K562 (cell line): ENCODE data around the gene RAB1B. TPM values are rescaled to one million over a fixed set of nuclear protein-coding genes. Genes with fewer than 3 reads are reported as not detected.

Experiments used
- ATAC-seq: fragments of 200-7000 bp; cut with Tn5 transposase; 3 replicates; pipeline ENCODE4 v1.9.1; 2020; ENCODE audit warnings: moderate library complexity
- BruUV-seq: library from RNA; stranded (reverse); fragments of 400-500 nt; replicated peaks from 2 replicates; lab custom pipeline; 2021; lab: Mats Ljungman, UMichigan
- CTCF ChIA-PET: fragments of 300-600 bp; formaldehyde crosslinking; extraction: SDS; loops from one replicate; lab custom pipeline; 2021; ENCODE audit warnings: low intra/inter-chr PET ratio; lab: Yijun Ruan, JAX
- POLR2A ChIA-PET: fragments of 300-600, 350-650 bp; sonication (Branson Sonifier 250); formaldehyde crosslinking; extraction: SDS; loops from one replicate; lab custom pipeline; 2021; ENCODE audit warnings: antibody characterized with exemption, inconsistent platforms; lab: Yijun Ruan, JAX
- DNase-seq, 4 experiments: peaks; one replicate each; pipeline versions ENCODE4 v3.0.0 to v3.0.0-alpha.2; 2011 to 2018; ENCODE audit warnings: low spot score in 3 of 4, mixed read lengths in 3 of 4; ENCODE audit errors: extremely low read depth in 1 of 4
- FAIRE-seq: peaks from 2 replicates; lab custom pipeline; 2011; peaks lifted over from hg19 to GRCh38; lab: Jason Lieb, UNC
- H2AFZ ChIP-seq: 2 replicates; pipeline ENCODE4 v1.6.0; 2011; ENCODE audit warnings: low read depth, low read length, control low read depth, inconsistent platforms
- H3K27ac ChIP-seq: fragments of 200-600 bp; 3 replicates; pipeline ENCODE4 v1.8.0; 2011; ENCODE audit warnings: low read depth, mild to moderate bottlenecking, control low read depth, inconsistent platforms, low read length, moderate library complexity, mixed read lengths; ENCODE audit errors: extremely low read depth
- H3K27me3 ChIP-seq, 2 experiments: fragments of 300-600 bp in 1 of 2; 2 replicates in 1 of 2; 3 replicates in 1 of 2; pipeline versions ENCODE4 v1.6.0 to v1.8.0; 2011; ENCODE audit warnings: inconsistent platforms in 2 of 2, low read length in 2 of 2, mild to moderate bottlenecking in 1 of 2, mixed read lengths in 1 of 2, moderate library complexity in 1 of 2; ENCODE audit not compliant: control insufficient read depth in 2 of 2, insufficient read depth in 2 of 2
- H3K36me3 ChIP-seq: fragments of 300-600 bp; 3 replicates; pipeline ENCODE4 v1.8.0; 2011; ENCODE audit warnings: mild to moderate bottlenecking, low read length, inconsistent platforms; ENCODE audit not compliant: control insufficient read depth, insufficient read depth
- H3K4me1 ChIP-seq, 2 experiments: fragments of 200-600 bp in 1 of 2; replicated peaks in 1 of 2; 2 replicates in 1 of 2; 3 replicates in 1 of 2; pipeline versions ENCODE4 v1.5.1 to v1.8.0; 2011; ENCODE audit warnings: inconsistent platforms in 2 of 2, low read length in 2 of 2, mild to moderate bottlenecking in 1 of 2, mixed read lengths in 1 of 2, moderate library complexity in 1 of 2; ENCODE audit not compliant: control insufficient read depth in 2 of 2, insufficient read depth in 2 of 2
- H3K4me2 ChIP-seq: 2 replicates; pipeline ENCODE4 v1.6.1; 2011; ENCODE audit warnings: low read length, control low read depth, inconsistent platforms, mixed read lengths; ENCODE audit not compliant: insufficient read depth
- H3K4me3 ChIP-seq: fragments of 200-600 bp; sonication (generic), shearing (Covaris generic); 2 replicates; pipeline ENCODE4 v1.5.1; 2016; ENCODE audit warnings: control low read depth, inconsistent platforms
- H3K79me2 ChIP-seq: fragments of 200-600 bp; 3 replicates; pipeline ENCODE4 v1.8.0; 2011; ENCODE audit warnings: low read length, inconsistent platforms; ENCODE audit not compliant: control insufficient read depth, insufficient read depth
- H3K9ac ChIP-seq, 2 experiments: 2 replicates each; pipeline versions ENCODE4 v1.6.0 to v1.6.1; 2011; ENCODE audit warnings: low read depth in 2 of 2, low read length in 2 of 2, control low read depth in 1 of 2, inconsistent platforms in 1 of 2, mild to moderate bottlenecking in 1 of 2, mixed read lengths in 1 of 2; ENCODE audit not compliant: insufficient read depth in 1 of 2
- H3K9me1 ChIP-seq: one replicate; pipeline ENCODE4 v1.6.0; 2011; ENCODE audit warnings: inconsistent platforms, mild to moderate bottlenecking, low read length, moderate library complexity; ENCODE audit not compliant: control insufficient read depth, insufficient read depth
- H3K9me3 ChIP-seq: replicated peaks from 2 replicates; pipeline ENCODE4 v1.5.1; 2011; ENCODE audit warnings: low read depth, low read length, inconsistent platforms; ENCODE audit not compliant: control insufficient read depth, insufficient read depth
- H4K20me1 ChIP-seq: replicated peaks from 2 replicates; pipeline ENCODE4 v1.6.1; 2011; ENCODE audit warnings: low read length, inconsistent platforms, mixed read lengths; ENCODE audit not compliant: control insufficient read depth, insufficient read depth
- BCOR ChIP-seq: fragments of 450-650 bp; IDR thresholded peaks from 2 replicates; pipeline ENCODE4 v1.6.1; 2016
- RBM25 ChIP-seq: fragments of 200-400 bp; formaldehyde crosslinking; IDR thresholded peaks from 2 replicates; pipeline ENCODE4 v1.6.1; 2018; ENCODE audit warnings: low read length, low read depth, moderate library complexity; ENCODE audit not compliant: severe bottlenecking
- SFPQ ChIP-seq: fragments of 200-400 bp; formaldehyde crosslinking; IDR thresholded peaks from 2 replicates; pipeline ENCODE4 v1.6.1; 2017; ENCODE audit warnings: mild to moderate bottlenecking, low read depth, low read length, moderate library complexity
- WGBS: fragments of 100-300 bp; shearing (Covaris generic); methylation state at CpG from one replicate; pipeline ENCODE4 v1.1.6; 2016; ENCODE audit warnings: low coverage, mixed read lengths; ENCODE audit not compliant: insufficient coverage; ENCODE audit errors: missing lambda C conversion rate; 5-methylcytosine and 5-hydroxymethylcytosine counted together
- in situ Hi-C: fragments of 300-500 bp; cut with MboI; formaldehyde crosslinking; loops from 4 replicates; pipeline ENCODE4 v1.15.0; 2018; ENCODE audit warnings: inconsistent platforms, mixed read lengths
- intact Hi-C: fragments of 100-400 bp; cut with micrococcal nuclease; formaldehyde crosslinking; loops from 2 replicates; pipeline ENCODE4 v1.14.2; 2022
- polyA plus RNA-seq, 8 experiments: library from polyadenylated mRNA; depleted of rRNA in 4 of 8; stranded (reverse) in 5 of 8; unstranded in 3 of 8; fragments of >200 nt; fragmentation: Nextera tagmentation in 2 of 8; fragmentation: Illumina TruSeq in 1 of 8; extraction: Ambion mirVana in 2 of 8; extraction: Trizol in 1 of 8; gene quantifications; 2 replicates each; pipeline versions ENCODE4 v1.2.1 to v1.2.3, GENCODE V29; 2011 to 2014; ENCODE audit warnings: inconsistent platforms in 1 of 8, missing spikeins in 1 of 8
- total RNA-seq, 7 experiments: library from RNA; depleted of rRNA in 6 of 7; stranded (reverse); fragments of >200 nt in 6 of 7; fragmentation: Illumina TruSeq in 2 of 7; extraction: Trizol in 2 of 7; gene quantifications; 2 replicates each; pipeline versions ENCODE4 v1.2.1 to v1.2.3, GENCODE V29; 2011 to 2021; ENCODE audit warnings: low replicate concordance in 1 of 7

Gene RAB1B
- total and polyA plus RNA-seq, 9 of the 15 experiments (the other 6 are each of a cell fraction or from before 2014, with no cell fraction given) = 5.6 to 146 (median 98.6) TPM

- 40% methylated on average over 24 of the region's 30 CpGs for WGBS
- no peak for TF ChIP-seq SFPQ
- TF ChIP-seq RBM25 = peak; percentile 34
- peak; percentile 19; the same call in 1 of the 2 replicates for TF ChIP-seq BCOR
- Histone ChIP-seq H3K36me3 (no peaks in the 10 kb centered on the region), H3K4me2 (no peak overlapping the region), H3K4me1 (peaks cover 7 to 43% of the 10 kb centered on the region in 2 experiments), H3K4me3 (no peak overlapping the region), H3K27me3 (peaks cover 0 to 8% of the 10 kb centered on the region in 2 experiments; a peak in 2 of 5 replicates), H2AFZ (no peak overlapping the region), H3K9me1 (no peaks in the 10 kb centered on the region), H3K79me2 (no peaks in the 10 kb centered on the region), H3K27ac (no peak overlapping the region), H3K9me3 (no peaks in the 10 kb centered on the region), H3K9ac (no peak overlapping the region), H4K20me1 (0 out of 2 replicates have a peak, but pooled peaks cover 5% of the 10 kb centered on the region)
- ATAC-seq (no peak), DNase-seq (no peak), FAIRE-seq (no peak)
- ChIA-PET POLR2A (no interaction called here), CTCF (no interaction called here)
- intact Hi-C loops = no loop called here
- BruUV-seq = no TSS peak
- in situ Hi-C loops = no loop called here
Measured at GRCh38 chr11:66293777-66294625, 25.6 kb downstream of the RAB1B start.
